BLaER1 treated with 17β-estradiol and CSF1 and Interleukin-3, amounts not matched to agents 10 nM and 100 nM (cell line): ENCODE measurements around the gene CHST9.

Experiments
- H3K27ac ChIP-seq, 11 experiments: shearing (Covaris generic); formaldehyde crosslinking; 2 replicates each; pipeline ENCODE4 v1.8.1; 2022
- H3K27me3 ChIP-seq, 11 experiments: shearing (Covaris generic); formaldehyde crosslinking; 2 replicates each; pipeline ENCODE4 v1.8.1; 2022
- H3K36me3 ChIP-seq, 11 experiments: shearing (Covaris generic); formaldehyde crosslinking; 2 replicates each; pipeline ENCODE4 v1.8.1; 2022
- H3K4me1 ChIP-seq, 10 experiments: shearing (Covaris generic); formaldehyde crosslinking; 2 replicates each; pipeline ENCODE4 v1.8.1; 2022
- H3K4me2 ChIP-seq, 11 experiments: shearing (Covaris generic); formaldehyde crosslinking; 2 replicates each; pipeline ENCODE4 v1.8.1; 2022
- H3K4me3 ChIP-seq, 10 experiments: shearing (Covaris generic); formaldehyde crosslinking; 2 replicates each; pipeline ENCODE4 v1.8.1; 2022
- H3K9ac ChIP-seq, 11 experiments: shearing (Covaris generic); formaldehyde crosslinking; 2 replicates each; pipeline ENCODE4 v1.8.1; 2022
- H3K9me3 ChIP-seq, 11 experiments: shearing (Covaris generic); formaldehyde crosslinking; replicated peaks in 1 of 11; 2 replicates each; pipeline ENCODE4 v1.8.1; 2022
- H4K20me1 ChIP-seq, 11 experiments: shearing (Covaris generic); formaldehyde crosslinking; 2 replicates each; pipeline ENCODE4 v1.8.1; 2022
- Cebpa-rat ChIP-seq, 11 experiments: shearing (Covaris generic); IDR thresholded peaks; 2 replicates each; pipeline ENCODE4 v1.8.1; 2022

CHST9 gene

DNA sequence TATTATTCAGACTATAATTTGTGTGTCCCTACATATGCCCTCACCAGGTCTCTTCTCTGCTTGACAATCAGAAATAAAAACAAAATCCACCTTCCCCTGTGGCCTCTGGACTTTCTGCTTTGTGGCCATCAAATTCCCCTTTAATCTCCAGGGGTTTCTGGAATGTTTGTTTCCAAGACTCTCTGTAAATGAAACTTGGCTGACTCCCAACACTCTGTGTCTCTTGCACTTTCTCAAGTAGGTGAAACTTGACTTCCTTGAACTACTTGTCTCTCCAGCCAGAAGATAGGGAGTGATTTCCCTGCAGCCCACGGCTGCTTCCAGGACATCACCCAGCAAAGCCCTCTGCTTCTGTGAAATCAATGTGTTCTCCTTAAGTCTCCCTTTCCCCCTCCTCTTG lies 265.5 kb downstream of the CHST9 start:
- H4K20me1 ChIP-seq, result no peaks in the 10 kb centered on the region
- no peak overlapping the region for H3K27ac ChIP-seq
- H3K9ac ChIP-seq, result no peak overlapping the region
- H3K9me3 ChIP-seq, result peaks cover 0 to 4% (median 0%) of the 10 kb centered on the region in 11 experiments; a peak in 1 of 22 replicates
- no peak overlapping the region for H3K4me3 ChIP-seq
- no peak for TF ChIP-seq Cebpa-rat (IDR thresholded peaks at IDR 0.05)
- H3K27me3 ChIP-seq, result no peaks in the 10 kb centered on the region
- peak overlapping the region in 4 of 11 experiments; percentile 6 to 27 (median 15); a peak in 5 of 22 replicates for H3K4me2 ChIP-seq
- H3K36me3 ChIP-seq, result no peaks in the 10 kb centered on the region
- peaks cover 0 to 8% (median 0%) of the 10 kb centered on the region in 10 experiments; a peak in 6 of 20 replicates for H3K4me1 ChIP-seq

- no peak overlapping the region for H3K9ac ChIP-seq
- H3K9me3 ChIP-seq, result peaks cover 0 to 4% (median 0%) of the 10 kb centered on the region in 11 experiments; a peak in 1 of 22 replicates
- no peaks in the 10 kb centered on the region for H3K36me3 ChIP-seq
- peak overlapping the region in 2 of 11 experiments; percentile 14 to 16; a peak in 3 of 22 replicates for H3K4me2 ChIP-seq
- H4K20me1 ChIP-seq, result no peaks in the 10 kb centered on the region
- no peak for TF ChIP-seq Cebpa-rat (IDR thresholded peaks at IDR 0.05)
- no peak overlapping the region for H3K4me3 ChIP-seq
- no peaks in the 10 kb centered on the region for H3K27me3 ChIP-seq
- peaks cover 0 to 8% (median 0%) of the 10 kb centered on the region in 10 experiments; a peak in 6 of 20 replicates for H3K4me1 ChIP-seq
- H3K27ac ChIP-seq, result no peak overlapping the region
These were observed 265.9 kb downstream of the CHST9 start for GRCh38 chr18:26919201-26919600.

- no peak overlapping the region for H3K27ac ChIP-seq
- no peak overlapping the region for H3K9ac ChIP-seq
- H3K4me3 ChIP-seq, result no peak overlapping the region
- 0 out of 22 replicates have a peak, but pooled peaks cover 0 to 3% (median 0%) of the 10 kb centered on the region in 11 experiments for H3K9me3 ChIP-seq
- no peaks in the 10 kb centered on the region for H3K36me3 ChIP-seq
- peaks cover 0 to 7% (median 0%) of the 10 kb centered on the region in 10 experiments; a peak in 3 of 20 replicates for H3K4me1 ChIP-seq
- no peaks in the 10 kb centered on the region for H3K27me3 ChIP-seq
- no peak for TF ChIP-seq Cebpa-rat (IDR thresholded peaks at IDR 0.05)
- 0 out of 22 replicates have a peak overlapping the region, but pooled peaks of 2 of the 11 experiments have one; percentile 7 to 15 for H3K4me2 ChIP-seq
- no peaks in the 10 kb centered on the region for H4K20me1 ChIP-seq
These were observed 273.3 kb downstream of the CHST9 start for GRCh38 chr18:26911840-26912239.

GRCh38 chr18:26909599-26910290 lies 275.4 kb downstream of the CHST9 start:
- Histone ChIP-seq H3K27ac (no peak overlapping the region), H3K36me3 (no peaks in the 10 kb centered on the region), H3K9me3 (peaks cover 0 to 5% (median 2%) of the 10 kb centered on the region in 11 experiments; a peak in 8 of 22 replicates), H3K4me3 (no peak overlapping the region), H3K27me3 (no peaks in the 10 kb centered on the region), H3K4me2 (no peak overlapping the region), H3K9ac (no peak overlapping the region), H4K20me1 (no peaks in the 10 kb centered on the region), H3K4me1 (peaks cover 0 to 7% (median 0%) of the 10 kb centered on the region in 10 experiments; a peak in 3 of 20 replicates)
- TF ChIP-seq Cebpa-rat (IDR thresholded peaks at IDR 0.05), result no peak

DNA sequence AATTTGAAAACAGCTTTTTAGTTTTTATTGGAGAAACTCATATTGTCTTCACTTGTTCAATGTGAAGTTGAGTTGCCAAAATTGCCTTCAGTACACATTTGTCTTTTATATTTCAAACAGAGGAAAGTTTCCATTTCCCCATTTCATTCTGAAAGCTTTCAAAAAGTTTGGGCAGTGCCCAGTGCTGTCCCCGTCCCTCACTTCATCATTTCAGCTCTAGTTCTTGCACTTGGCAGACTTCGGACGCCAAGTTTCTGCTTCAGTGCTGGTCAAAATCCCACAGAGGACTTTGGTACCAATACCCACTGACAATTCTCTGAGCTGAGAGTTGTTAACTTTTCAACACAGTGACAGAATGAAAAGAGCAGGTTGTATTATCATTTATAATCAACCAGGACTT lies 276.2 kb downstream of the CHST9 start:
- Histone ChIP-seq H3K9ac (no peak overlapping the region), H3K4me2 (no peak overlapping the region), H3K27ac (no peak overlapping the region), H3K9me3 (peaks cover 5 to 14% (median 10%) of the 10 kb centered on the region in 11 experiments; a peak in 21 of 22 replicates), H3K27me3 (no peaks in the 10 kb centered on the region), H4K20me1 (no peaks in the 10 kb centered on the region), H3K36me3 (no peaks in the 10 kb centered on the region), H3K4me3 (no peak overlapping the region), H3K4me1 (peaks cover 0 to 7% (median 0%) of the 10 kb centered on the region in 10 experiments; a peak in 3 of 20 replicates)
- no peak for TF ChIP-seq Cebpa-rat (IDR thresholded peaks at IDR 0.05)

DNA sequence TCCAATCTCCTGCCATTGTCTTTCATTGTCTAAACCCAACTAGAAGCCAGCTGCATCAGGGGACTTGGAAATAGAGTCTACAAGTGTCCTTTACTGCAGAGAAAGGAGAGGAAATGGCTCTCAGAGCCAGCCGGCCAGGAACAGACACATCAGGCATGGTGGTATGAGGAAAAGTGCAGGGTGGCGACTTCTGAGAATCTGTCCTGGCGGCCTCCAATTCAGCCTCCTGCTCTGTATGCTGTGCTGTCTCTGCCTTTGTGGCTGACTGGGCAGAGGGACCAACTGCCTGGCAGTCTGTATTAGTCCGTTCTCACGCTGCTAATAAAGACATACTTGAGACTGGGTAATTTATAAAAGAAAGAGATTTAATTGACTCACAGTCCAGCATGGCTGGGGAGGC lies 282.8 kb downstream of the CHST9 start:
- Histone ChIP-seq H3K4me2 (no peak overlapping the region), H3K27me3 (no peaks in the 10 kb centered on the region), H3K4me3 (no peak overlapping the region), H3K4me1 (no peaks in the 10 kb centered on the region), H3K9me3 (peaks cover 24 to 34% (median 28%) of the 10 kb centered on the region in 11 experiments), H4K20me1 (no peaks in the 10 kb centered on the region), H3K27ac (no peak overlapping the region), H3K9ac (no peak overlapping the region), H3K36me3 (no peaks in the 10 kb centered on the region)
- TF ChIP-seq Cebpa-rat (IDR thresholded peaks at IDR 0.05), result no peak

DNA sequence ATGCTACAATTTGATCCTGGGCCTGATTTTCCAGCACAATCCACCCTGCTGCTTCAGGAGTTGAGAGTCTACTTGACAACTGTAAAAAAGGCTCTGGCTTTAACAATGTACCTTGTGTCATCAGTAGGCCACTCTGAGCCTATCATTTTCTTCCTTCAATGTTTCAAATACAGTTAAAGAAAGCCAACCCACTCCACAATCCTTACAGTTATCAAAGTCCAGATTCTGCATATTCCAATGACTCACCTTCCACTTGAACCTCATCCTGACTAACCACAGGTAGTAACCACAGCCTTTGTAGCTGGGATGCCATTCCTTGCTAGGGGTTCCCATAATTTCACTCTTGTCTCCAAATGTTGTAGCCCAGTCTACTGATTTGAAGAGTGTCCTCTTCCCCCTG lies 284.1 kb downstream of the CHST9 start:
- Histone ChIP-seq H4K20me1 (no peaks in the 10 kb centered on the region), H3K27me3 (no peaks in the 10 kb centered on the region), H3K9me3 (peaks cover 24 to 34% (median 28%) of the 10 kb centered on the region in 11 experiments), H3K9ac (no peak overlapping the region), H3K36me3 (no peaks in the 10 kb centered on the region), H3K4me2 (no peak overlapping the region), H3K27ac (no peak overlapping the region), H3K4me1 (no peaks in the 10 kb centered on the region), H3K4me3 (no peak overlapping the region)
- no peak for TF ChIP-seq Cebpa-rat (IDR thresholded peaks at IDR 0.05)

DNA sequence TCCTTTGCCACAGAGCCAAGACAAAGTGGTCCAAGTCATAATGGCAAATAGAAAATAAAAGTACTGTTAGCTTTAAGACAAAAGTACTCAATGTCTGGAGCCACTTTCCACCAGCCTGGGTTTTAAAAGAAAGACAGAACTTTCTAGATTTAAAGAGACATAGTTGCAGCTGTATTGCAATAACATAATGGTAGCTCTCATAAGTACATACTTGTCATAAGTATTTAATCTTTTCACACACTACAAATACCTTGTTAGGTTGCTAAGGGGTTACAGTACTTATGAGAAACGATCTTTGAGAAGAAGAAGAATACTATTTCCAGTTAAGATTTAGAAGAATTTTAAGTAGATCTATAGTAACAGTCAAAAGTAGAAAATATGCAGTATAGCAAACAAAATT lies 290.7 kb downstream of the CHST9 start:
- H4K20me1 ChIP-seq, result no peaks in the 10 kb centered on the region
- no peak for TF ChIP-seq Cebpa-rat (IDR thresholded peaks at IDR 0.05)
- H3K4me3 ChIP-seq, result no peak overlapping the region
- H3K9me3 ChIP-seq, result no peaks in the 10 kb centered on the region
- no peaks in the 10 kb centered on the region for H3K27me3 ChIP-seq
- no peak overlapping the region for H3K9ac ChIP-seq
- no peaks in the 10 kb centered on the region for H3K36me3 ChIP-seq
- no peaks in the 10 kb centered on the region for H3K4me1 ChIP-seq
- H3K4me2 ChIP-seq, result no peak overlapping the region
- H3K27ac ChIP-seq, result no peak overlapping the region

DNA sequence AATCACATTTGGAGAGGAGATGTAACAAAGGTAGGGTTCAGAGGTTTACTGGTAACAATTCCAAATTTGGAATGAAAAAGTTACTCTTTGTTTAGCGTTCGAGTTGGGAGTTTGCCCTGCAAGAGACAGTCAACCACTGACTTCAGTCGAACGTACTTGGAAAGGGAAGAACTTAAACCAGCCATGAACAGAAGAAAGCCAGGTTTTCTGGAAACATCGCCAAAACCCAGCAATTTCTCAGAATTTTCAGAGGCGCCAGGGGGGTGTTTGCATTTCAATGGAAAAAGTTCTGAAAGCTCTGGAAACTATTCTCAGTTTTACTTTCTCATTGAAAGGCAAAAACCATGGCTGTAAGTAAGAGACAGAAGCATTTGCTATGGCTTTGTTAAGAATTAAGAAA lies 291.1 kb downstream of the CHST9 start:
- TF ChIP-seq Cebpa-rat (IDR thresholded peaks at IDR 0.05), result no peak
- H3K4me2 ChIP-seq, result no peak overlapping the region
- H3K27ac ChIP-seq, result no peak overlapping the region

GRCh38 chr18:26888259-26888658 lies 296.8 kb downstream of the CHST9 start:
- H3K4me1 ChIP-seq, result no peaks in the 10 kb centered on the region
- H3K4me2 ChIP-seq, result no peak overlapping the region
- H3K36me3 ChIP-seq, result no peaks in the 10 kb centered on the region
- H3K27me3 ChIP-seq, result no peaks in the 10 kb centered on the region
- H3K27ac ChIP-seq, result no peak overlapping the region
- no peaks in the 10 kb centered on the region for H4K20me1 ChIP-seq
- no peak for TF ChIP-seq Cebpa-rat (IDR thresholded peaks at IDR 0.05)
- no peak overlapping the region for H3K9ac ChIP-seq
- H3K9me3 ChIP-seq, result no peaks in the 10 kb centered on the region
- no peak overlapping the region for H3K4me3 ChIP-seq

More for the DNA sequence above, 291.1 kb downstream of the CHST9 start:
- H3K4me3 ChIP-seq, result no peak overlapping the region
- no peaks in the 10 kb centered on the region for H3K9me3 ChIP-seq
- no peaks in the 10 kb centered on the region for H3K4me1 ChIP-seq
- H3K27me3 ChIP-seq, result no peaks in the 10 kb centered on the region
- no peak overlapping the region for H3K9ac ChIP-seq
- H4K20me1 ChIP-seq, result no peaks in the 10 kb centered on the region
- H3K36me3 ChIP-seq, result no peaks in the 10 kb centered on the region
